ENCODE results near the gene NOTCH3.

- no peak for TF ChIP-seq CTCF (IDR thresholded peaks at IDR 0.05)
- TF ChIP-seq POLR2AphosphoS5 (IDR thresholded peaks at IDR 0.05), result no peak
- TF ChIP-seq POLR2A (IDR thresholded peaks at IDR 0.05; ENCODE audit: low read depth), result no peak
Observed at GRCh38 chr19:15236886-15237285, 36.1 kb upstream of the NOTCH3 start.

Data from esophagus muscularis mucosa (tissue), 3 donors.